ENCODE measurements around the gene SSPN.

The SSPN gene

DNA sequence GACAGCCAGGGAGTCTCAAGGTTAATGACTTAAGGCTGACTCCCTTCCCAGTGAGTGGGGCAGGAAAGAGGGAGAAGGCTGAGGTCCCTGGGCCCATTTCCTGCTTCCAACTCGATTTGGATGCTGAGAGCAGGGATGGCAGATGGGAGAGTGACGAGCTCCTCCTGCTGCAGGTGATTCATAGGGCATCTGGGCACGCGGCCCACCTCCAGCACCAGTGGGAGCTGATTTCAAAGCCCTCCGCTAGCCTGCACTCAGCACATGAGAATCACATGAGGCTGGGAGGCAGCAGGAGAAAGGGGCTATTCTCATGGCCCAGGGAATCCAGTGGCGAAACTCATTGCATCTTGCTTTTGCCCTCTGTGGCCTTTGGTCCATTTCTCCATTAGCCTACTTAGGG lies 90.8 kb downstream of the SSPN start:
- peak; percentile 95 for DNase-seq (ENCODE audit: low spot score)

DNA sequence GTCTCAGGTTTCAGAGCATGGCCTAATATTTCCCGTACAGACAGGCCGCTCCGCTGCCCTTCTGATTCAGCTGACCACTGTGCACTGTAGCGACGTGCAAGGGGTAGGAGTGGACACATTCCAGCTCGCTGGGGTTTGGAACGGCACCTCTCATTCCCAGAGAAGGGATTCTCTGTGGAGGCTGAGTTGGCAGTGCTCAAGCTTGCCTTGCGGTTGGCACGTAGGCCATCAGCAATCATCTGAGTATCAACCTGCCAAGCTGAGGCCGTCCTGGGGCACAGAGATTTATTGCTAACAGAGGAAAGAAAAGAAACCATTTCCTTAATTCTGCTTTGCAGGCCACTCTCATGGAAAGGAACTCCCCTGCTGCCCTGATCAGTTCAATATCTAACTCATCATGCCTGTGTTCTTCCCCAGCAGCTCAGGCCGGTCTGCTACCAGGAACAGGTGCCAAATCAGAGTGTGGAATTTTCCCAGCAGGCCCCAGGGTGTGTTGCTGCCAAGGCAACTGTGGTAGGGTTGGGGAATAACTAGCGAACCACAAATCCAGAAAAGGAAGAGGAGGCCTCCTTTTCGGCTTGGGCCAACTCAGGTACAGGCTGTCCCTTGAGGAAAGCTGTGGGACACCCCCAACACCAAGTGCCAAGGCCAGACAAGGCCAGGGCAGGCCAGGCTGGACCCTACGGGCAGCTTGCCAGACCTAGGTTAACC lies 92.5 kb downstream of the SSPN start:
- DNase-seq (ENCODE audit: low spot score): peak; percentile 96

DNA sequence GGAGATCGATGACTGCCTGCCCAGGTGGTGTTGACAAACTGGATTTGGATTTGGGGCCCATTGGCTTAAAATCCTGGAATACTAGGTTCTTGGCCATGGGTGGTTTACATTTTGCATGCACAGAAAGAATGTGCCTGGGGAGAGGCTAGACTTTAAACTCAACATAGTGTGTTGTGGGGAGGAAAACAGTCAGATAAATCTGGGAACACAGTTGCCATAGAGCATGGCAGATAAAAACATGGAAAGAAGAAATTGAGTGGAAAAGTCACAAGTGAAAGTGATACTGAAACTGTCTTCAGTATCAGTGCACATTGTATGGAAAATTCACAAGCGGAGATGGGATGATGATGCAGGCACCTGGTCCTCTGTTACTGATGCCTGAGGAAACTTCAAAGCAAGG lies 95.2 kb downstream of the SSPN start:
- no peak for DNase-seq (ENCODE audit: low spot score)

GRCh38 chr12:26292596-26292995 lies 97.2 kb downstream of the SSPN start:
- no peak for DNase-seq (ENCODE audit: low spot score)

DNA sequence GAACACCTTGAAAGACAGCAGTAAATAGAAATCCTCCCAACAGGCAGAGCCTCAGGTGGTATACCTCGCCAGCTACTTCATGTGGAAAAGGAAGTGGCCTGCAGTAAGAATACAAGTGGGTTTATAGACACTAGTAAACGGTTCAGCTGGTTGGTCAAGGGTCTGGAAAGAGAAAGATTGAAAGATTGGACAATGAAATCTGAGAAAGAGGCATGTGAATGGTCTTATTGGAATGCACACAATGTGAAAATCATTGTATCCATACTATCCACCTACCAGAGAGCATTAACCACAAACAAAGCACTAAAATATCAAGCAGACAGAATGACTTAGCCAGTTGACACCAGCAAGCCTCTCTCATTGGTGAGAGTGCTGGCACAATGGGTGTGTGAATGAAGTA lies 98.2 kb downstream of the SSPN start:
- DNase-seq (ENCODE audit: low spot score): no peak

GRCh38 chr12:26295001-26295400 lies 99.6 kb downstream of the SSPN start:
- DNase-seq (ENCODE audit: low spot score): no peak

DNA sequence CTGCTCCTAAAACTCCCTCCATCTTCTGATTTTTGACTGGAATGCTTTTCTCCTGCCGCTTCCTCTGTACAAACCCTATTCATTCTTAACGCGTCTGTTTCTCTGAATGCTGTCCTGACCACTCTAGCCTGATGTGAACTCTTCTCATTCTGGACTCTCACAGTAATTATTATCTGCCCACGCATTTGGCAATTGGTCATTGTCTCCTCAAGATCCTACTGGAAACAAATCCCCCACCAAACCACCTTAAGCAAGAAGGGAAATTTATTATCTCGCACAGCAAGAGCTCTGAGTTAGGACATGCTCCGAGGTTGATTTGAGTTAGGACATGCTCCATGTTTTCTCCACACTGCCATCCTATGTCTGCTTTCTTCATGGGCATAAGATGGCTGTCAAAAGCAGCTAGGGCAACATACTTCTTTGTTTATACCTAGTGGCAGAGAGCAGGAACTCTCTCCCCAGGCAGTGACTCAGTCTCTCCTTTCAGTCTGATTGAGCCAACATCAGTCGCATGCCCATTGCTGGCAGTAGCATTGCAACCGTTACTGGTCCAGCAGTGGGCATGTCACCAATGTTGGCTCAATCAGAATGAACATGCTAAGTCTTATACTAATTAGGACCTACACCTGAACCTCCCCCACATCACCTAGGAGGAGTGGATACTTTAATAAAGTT lies 102.2 kb downstream of the SSPN start:
- DNase-seq (ENCODE audit: low spot score): no peak

GRCh38 chr12:26298785-26299621 lies 103.6 kb downstream of the SSPN start:
- no peak for DNase-seq (ENCODE audit: low spot score)

DNA sequence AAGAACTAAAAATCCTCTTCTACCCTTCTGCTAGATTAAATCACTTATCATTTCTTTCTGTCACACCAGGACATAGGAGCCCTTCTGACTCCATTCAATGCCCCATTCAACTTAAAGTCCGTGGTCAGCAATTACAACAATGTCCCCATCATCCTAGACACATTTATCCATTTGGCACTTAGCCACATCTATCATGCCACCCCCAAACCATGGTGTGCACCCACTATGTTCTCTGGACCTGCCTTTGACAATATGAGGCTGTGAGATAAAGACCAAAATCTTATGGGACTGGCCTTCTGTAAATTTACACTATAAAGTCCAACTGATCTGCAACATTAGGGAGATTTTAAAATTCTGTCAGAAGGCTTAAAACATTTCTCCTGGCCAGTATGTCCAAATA lies 104.4 kb downstream of the SSPN start:
- DNase-seq (ENCODE audit: low spot score): no peak

All from cerebellar cortex (tissue), 1 donor.